ENCODE data around the gene SEMA4F.

DNA sequence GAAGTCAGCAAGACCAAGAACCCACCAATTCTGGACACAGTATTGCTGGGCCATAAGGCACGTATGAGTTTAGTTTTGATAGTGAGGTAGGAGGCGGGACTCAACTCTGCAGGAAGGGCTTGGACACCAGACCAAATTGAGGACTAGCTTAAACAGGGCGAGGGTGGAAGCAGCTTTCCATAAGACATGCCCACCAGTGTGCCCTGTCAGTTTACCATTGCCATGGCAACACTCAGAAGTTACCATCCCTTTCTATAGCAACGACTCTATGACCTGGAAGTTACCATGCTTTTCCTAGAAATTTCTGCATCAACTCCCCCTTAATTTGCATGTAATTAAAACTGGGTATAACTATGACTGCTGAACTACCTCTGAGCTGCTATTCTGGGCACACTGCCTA lies 8.7 kb upstream of the SEMA4F start:
- TF ChIP-seq, protein P1, sequence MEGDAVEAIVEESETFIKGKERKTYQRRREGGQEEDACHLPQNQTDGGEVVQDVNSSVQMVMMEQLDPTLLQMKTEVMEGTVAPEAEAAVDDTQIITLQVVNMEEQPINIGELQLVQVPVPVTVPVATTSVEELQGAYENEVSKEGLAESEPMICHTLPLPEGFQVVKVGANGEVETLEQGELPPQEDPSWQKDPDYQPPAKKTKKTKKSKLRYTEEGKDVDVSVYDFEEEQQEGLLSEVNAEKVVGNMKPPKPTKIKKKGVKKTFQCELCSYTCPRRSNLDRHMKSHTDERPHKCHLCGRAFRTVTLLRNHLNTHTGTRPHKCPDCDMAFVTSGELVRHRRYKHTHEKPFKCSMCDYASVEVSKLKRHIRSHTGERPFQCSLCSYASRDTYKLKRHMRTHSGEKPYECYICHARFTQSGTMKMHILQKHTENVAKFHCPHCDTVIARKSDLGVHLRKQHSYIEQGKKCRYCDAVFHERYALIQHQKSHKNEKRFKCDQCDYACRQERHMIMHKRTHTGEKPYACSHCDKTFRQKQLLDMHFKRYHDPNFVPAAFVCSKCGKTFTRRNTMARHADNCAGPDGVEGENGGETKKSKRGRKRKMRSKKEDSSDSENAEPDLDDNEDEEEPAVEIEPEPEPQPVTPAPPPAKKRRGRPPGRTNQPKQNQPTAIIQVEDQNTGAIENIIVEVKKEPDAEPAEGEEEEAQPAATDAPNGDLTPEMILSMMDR (IDR thresholded peaks at IDR 0.05) = no peak
- TF ChIP-seq POLR2A (IDR thresholded peaks at IDR 0.05) = no peak

All from Peyer's patch (tissue), 4 donors.